ENCODE data around the gene B4GAT1.
"Not testable (repeated sequence)": the region's sequence is repeated elsewhere in the genome, so short reads cannot be mapped to it uniquely, and the experiment has no call there.

The B4GAT1 gene

DNA sequence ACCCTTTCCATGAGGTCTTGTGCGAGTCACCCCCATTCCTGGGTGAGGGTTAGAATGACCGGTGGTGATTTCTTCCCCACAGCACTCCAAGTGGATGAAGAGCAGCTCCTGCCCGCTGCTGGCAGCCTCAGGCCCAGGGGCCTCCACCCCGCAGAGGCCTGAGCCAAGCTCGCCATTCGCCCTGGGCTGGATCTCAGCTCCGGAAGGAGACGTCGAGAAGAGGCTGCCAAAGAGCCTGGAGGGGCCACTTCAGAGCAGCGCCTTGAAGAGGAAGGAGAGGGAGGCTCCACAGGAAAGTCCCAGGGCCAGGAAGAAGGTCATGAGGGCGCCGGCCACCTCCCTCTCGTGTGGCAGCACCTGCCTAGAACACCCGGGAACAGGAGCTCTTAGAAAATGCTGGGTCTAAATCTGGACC lies 15.8 kb upstream of the B4GAT1 start:
- peak; percentile 46 for DNase-seq (ENCODE audit: low spot score)

DNA sequence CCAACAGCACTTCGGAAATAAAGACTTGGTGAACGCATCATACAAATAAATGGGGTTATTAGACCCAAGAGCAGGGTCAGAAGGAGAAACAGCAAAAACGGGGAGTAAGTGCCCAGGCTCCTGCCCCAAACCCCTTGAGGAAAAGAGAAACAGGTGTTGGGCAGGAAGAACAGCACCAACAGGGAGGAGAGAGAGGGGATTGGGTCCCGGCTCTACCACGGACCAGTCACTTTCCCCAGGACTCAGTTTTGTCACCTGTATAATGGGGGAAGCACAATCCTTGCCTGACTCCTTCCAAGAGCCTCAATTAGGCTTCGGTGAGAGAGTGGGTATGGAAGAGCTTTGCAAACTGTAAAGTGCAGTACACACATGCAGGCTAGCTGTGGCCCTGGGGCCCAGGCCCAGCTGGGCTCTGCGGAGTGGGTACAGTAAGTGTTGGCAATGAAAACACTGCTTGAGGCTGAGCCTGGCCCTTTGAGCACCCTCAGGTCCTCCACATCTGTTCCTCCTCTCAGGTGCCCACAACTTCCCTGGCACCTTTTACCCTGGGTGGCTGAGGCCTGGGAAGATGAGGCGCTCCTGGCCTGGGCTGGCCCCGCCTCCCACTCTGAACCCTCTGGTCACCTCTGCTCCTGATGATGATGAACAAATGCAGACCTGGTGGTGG lies 15.2 kb upstream of the B4GAT1 start:
- peak; percentile 34 for DNase-seq (ENCODE audit: low spot score)

DNA sequence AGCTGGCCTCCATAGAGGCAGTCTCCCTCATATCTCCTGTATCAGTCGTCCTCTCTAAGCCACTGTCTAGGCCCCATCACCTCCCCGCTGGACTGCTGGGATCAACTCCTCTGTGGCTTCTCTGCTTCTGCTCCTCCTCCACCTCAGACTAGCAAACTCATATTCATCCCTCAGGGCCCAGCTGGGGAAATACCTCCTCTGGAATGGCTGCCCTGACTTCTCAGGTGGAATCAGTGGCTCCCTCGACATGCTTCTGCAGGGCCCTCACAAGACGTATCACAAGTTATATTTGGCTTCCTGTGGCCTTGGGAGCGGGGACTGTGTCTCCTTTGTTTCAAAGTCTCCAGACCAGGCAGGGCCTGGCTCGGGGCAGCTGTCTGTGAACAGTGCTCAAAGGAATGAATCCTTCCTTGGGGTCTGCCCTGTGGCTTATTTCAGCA lies 14.1 kb upstream of the B4GAT1 start:
- DNase-seq (ENCODE audit: low spot score): peak; percentile 43

DNA sequence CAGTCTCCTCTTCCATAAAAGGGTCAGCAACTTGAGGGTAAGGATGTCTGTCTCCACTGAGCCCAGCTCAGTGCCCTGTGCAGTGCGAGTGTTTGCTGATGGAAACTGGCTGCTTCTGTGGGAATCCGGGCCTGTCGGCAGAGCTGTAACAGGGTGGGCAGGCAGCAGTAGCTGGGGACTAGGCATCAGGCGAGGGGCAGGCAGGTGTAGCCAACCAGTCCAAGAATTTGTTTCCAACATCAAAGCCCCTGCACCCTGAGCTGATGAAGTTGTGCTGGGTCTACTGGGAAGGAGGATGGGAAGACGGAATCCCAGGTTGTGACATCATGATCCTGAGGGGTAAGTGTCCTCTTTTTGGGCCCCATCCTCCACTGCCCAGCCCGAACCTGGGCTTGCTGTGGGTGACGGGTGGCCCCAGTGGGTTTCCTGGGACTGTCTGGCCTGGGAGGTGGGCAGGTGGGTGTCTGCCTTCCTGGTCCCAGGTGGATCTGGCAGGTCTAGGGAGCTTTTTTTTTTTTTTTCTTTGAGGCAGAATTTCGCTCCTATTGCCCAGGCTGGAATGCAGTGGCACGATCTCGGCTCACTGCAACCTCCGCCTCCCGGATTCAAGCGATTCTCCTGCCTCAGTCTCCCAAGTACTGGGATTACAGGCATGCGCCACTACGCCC lies 13.1 kb upstream of the B4GAT1 start:
- DNase-seq (ENCODE audit: low spot score): peak; percentile 42

DNA sequence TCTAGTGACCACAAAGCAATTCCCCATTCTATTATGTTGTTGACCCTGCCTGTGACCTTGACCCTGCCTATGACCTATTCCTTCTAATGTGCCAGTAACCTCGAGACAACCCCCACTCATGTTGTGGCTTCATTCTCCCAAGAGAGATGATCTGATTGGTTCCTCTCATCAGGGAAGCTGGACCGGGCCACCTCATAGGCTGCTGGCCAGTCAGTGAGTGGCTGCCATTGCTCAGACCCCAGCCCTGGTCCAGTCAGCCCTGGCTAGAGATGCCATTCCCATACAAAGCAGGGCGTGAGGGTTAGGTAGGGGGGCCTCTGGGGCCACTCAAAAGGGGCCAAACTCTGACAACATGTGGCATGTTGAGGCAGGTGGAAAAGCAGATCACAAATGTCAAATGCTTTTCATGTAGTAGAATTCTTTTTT lies 12.2 kb upstream of the B4GAT1 start:
- DNase-seq (ENCODE audit: low spot score): peak; percentile 62

DNA sequence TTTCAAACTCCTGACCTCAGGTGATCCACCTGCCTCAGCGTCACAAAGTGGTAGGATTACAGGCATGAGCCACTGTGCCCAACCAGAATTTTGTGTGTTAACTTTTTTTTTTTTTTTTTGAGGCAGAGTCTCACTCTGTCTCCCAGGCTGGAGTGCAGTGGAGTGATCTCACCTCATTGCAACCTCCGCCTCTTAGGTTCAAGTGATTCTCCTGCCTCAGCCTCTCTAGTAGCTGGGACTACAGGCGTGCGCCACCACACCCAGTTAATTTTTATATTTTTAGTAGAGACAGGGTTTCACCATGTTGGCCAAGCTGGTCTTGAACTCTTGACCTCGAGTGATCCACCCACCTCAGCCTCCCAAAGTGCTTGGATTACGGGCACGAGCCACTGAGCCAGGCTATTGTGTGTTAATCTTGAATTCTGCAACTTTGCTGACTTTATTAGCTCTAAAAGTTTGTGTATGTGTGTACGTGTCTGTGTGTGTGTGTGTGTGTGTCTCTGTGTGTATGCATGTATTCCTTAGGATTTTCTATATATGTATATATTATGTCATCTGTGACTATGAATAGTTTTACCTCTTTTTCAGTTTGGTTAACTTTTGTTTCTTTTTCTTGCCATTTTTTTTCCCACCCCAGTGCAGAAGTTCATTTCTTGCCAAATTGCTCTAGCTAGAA lies 3.3 kb upstream of the B4GAT1 start:
- not testable (repeated sequence) for DNase-seq (ENCODE audit: low spot score)

DNA sequence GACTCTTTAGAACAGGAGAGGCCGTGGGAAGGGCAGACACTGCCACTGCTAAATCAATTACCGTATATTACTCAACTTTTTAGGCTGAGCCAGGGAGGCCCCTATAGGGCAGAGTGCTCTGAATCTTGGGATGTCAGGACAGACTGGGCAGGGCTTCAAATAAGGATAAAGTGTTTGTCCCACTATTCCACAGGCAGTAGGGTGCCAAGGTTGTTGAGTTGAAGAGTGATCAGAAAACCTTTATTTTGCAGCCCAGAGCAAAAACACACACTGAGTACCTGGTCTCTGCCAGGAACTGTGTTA lies 1.6 kb upstream of the B4GAT1 start:
- DNase-seq (ENCODE audit: low spot score): no peak

DNA sequence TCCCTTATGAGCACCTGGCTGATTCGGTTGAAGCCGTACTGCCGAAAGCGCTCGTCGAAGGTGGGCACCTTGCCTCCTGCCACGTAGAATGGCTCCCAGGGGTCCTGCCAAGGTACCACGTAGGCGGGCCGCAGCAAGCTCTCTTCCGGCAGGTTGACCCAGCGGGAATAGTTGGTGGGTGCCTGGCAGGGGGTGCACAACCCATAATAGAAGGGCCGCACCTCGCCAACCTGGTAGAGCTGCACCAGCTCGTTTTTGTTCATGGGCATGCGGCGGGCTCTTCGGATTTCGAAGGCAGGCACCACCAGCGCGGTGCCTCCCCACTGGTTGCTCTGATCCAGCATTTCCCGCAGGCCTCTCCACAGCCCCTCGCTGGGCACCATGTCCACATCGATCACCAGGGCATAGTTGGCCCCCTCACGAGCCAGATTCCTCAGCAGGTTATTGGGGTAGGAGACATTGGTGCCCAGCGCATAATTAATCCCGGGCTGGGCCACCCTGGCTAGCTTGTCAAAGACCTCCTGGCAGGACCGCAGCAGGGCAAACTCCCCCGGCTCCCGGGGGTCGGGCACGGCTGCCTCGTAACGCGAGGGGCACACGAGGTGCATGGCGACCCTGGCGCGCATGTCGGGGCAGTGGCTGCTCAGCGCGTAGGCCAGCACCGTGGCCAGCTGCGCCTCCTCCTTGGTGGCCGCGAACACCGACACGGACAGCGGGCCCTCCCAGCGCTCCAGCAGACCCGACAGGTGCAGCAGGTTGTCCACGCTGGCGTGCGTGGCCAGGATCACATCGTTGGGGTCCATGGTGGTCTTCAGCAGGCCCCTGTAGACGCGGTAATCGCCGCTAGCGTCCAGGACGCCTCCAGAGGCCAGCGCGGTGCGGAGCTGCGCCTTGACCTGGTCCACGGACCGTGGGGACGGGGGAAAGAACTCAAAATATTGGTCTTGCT lies 679 bp downstream of the B4GAT1 start:
- DNase-seq (ENCODE audit: low spot score): no peak

DNA sequence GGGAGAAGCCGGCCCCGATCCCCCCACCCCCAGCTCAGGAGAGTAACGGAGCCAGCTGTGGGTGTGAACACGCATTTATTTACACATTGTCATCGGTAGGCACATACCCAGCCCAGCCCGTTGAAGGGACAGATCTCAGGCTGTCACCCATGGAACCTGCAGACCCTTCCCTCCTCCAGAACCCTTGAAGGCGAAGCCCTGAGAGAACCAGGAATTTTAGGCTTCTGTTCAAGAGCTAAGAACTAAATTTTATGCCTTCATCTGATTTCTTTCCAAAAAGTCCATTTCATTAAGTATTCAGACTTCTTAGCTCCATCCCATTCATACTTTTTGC lies 2.1 kb downstream of the B4GAT1 start:
- no peak for DNase-seq (ENCODE audit: low spot score)

DNA sequence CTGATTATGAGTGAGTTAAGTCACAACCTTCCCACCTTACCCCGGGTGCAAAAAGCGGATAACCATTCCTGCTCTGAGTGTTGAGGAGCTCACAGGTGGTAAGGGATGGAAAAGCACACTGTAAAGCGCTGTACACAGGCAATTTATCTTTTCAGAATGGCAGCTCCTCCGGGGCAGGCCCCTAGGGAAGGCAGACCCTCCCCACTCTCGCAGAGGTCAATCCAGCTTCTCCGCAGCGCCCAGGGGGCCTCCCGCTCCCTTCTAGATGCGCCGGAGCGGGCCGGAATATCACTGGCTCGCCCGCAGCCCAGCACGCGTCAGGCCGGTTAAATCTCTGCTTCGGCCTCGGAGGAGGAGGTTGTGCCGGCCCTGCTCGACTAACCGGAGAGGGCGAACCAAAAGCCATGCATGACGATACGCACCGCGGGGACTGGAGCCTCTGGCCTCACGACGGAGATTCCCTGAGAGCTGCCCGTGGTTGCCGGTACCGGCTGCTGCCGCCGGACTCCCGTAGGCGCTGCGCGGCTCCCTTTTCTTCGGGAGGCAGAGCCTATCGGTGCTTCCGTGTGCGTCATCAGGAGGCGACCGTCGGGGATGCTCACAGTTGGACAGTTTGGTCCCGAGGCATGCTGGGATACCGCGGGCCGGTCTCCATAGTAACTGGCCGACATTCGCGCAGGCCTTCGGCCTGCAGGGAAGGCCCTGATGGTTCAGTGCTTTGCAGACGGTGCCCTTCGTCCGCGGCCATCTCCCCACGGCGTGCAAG lies 2.7 kb downstream of the B4GAT1 start, which contains the start of gene BRMS1:
BRMS1 (minus strand) TSS at position 555 of the 766 bp plus-strand sequence. CDS start 2,870 bp downstream, outside the sequence.
- peak; percentile 100 for DNase-seq (ENCODE audit: low spot score)

DNA sequence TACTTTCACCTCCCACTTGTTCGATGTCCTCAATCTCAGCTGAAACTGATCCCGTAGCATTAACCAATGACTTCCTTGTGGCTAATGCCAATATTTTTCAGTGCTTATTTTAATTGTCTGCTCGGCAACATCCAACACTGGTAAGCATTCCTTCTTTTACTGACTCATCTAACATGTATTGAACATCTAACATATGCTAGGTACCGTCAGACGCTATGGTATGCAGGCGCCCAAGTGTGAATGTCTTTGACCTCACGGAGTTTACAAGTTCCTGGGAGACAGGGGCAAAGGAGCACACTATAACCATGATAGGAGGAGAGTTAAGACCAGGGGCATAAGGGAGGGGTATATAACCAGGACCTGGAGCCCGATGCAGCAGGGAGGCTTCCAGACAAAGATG lies 4.3 kb downstream of the B4GAT1 start:
- DNase-seq (ENCODE audit: low spot score): no peak

DNA sequence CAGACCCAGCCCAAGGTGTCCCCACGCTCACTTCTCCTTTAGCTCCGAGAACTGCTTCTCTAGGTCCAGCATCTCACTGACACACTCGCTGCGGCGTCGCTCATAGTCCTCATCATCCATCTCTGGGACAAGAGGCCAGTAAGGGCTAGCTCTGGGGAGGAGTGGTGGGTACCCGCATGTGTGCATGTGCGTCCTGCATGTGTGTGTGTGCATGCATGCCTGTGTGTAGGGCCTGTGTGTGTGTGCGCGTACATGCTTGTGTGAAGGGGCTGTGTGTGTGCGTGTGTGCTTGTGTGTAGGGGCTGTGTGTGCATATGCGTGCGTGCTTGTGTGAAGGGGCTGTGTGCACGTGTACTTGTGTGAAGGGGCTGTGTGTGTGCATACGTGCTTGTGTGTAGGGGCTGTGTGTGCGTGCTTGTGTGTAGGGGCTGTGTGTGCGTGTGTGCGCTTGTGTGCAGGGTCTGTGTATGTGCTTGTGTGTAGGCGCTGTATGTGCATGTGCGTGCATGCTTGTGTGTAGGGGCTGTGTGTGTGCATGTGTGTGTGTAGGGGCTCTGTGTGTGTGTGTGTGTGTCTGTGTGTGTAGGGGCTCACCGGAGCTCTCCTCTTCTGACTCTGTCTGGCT lies 5.8 kb downstream of the B4GAT1 start:
- DNase-seq (ENCODE audit: low spot score): no peak

DNA sequence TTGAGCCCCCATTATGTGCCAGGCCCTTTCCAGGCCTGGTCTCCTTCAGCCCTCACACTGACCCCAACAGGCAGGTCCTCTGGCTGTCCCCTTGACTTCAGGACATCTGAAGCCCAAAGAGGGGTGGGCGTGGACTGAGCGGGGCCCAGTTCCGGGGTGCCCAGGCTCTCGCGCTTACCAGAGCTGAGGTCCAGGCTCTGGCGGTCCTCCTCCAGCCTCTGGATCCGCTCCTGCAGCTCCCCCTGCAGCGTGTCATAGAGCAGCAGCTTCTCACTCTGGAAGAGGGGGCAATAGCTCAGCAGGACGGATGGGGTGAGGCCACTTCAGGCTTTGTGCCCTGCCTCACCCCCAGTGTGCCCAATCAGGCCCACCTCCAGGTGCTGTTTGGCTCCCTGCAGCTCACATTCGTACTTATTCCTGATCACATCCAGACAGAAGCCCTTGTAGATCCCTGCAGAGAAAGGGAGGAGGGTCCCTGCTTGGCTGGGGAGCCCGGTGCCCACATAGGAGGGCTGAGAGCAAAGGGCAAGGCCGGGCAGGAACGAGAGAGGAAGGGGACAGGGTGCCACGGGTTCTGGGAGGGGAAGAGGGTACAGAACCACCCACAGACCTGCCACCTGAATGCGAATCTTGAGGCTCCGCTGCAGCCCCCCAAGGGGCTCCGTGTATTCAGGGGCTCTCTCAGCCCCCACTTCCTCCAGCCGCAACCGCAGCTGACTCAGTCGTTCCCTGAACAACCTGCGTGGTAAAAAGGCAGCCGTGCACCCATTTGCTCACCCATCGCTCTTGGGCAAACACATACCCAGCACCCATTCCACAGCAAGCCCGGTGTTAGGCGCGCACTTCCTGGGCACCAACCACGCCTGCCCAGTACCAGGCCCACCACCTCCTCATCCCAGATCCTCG lies 6.6 kb downstream of the B4GAT1 start:
- DNase-seq (ENCODE audit: low spot score): no peak

DNA sequence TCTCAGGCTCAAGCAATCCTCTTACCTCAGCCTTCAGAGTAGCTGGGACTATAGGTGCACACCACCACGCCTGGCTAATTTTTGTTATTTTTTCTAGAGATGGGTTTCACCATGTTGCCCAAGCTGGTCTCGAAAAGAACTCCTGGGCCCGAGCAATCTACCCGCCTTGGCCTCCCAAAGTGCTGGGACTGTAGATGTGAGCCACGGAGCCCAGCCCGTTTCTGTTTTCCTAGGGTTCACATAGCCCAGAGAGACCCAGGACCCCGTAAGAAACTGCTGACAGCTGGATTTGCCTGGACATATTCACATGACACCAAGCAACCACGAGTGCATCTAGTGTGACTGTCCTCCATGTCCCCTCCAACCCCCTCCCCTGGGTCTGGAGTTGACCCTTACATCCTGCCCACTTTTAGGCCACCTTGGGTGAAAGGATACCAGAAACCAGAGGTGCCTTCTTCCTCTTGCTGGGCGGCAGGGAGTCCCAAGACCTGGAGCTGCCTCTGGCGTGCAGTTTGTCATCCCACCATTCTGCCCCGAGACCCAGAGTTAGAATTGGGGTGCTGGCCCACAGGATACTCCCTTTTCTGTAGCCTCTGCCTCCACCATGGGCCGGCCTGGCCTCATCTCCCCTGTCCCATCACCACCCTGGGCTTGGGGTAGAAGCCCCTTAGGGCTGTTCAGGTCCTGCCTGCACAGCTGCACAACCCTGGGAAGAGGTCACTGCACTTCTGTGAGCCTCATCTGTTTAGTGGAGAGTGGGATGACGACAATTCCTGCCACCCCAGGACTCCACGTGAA lies 7.5 kb downstream of the B4GAT1 start:
- DNase-seq (ENCODE audit: low spot score): no peak

DNA sequence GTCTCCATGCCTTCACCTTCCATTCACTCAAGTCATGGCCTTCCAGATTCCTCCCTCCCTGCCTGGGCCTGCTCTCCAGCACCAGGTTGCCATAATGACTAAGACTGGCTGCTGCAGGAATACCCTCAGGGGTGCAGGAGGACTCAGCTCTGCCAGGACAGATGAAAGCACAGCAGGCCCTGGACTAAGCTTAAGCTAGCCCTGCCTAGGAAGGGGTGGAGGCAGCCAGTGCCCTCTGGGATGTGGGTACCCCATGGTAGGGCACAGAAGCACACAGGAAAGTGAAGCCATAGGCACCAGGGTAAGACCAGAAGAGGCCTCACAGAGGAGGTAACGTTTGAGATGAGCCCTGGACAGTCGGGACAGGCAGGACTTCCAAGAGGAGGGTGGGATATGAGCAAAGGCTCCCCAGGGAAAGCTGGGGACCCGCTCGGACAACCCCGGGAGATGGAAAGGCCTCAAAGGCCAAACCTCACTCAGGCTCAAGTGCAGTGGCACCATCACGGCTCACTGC lies 8.2 kb downstream of the B4GAT1 start:
- DNase-seq (ENCODE audit: low spot score): no peak

DNA sequence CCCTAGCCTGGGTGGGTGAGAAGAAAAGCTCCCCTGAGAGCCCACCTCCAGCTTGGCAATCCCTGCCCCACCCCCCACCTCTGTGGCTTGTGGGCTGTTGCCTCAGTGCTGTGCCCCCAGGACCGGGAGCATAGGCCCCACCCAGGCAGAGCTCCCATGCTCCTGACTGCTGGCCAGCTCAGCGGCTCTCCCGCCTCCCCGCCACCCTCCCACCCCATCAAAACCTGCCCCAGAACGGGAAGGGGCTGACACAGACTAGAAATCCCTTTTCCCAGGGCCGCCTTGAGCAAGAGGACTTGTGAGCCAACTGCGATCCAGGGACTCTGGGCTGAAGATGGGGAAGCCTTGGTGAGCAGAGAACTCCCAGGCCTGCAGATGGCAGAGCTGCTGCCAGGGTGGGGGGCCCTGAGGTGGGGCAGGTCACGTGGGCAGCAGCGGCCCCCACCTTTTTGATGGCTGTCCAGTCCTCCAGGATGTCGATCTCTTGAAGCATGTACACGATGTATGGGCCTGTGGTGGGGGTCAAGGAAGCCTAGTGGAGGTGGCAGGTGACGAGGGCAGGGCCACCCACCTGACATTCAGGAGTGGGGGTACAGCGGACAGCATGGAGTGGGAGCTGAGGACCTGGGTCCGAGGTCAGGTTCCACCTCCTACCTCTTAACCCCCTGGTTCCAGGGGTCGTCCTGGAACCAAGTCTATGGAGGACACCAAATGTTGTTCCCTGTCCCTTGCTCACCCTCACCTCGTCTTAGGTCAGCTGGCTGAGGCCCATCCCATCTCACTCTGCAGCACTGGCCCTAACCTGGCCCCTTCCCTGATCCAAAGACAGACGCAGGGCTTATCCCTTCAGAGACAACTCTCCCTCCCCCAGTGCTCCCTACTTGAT lies 8.9 kb downstream of the B4GAT1 start:
- no peak for DNase-seq (ENCODE audit: low spot score)

DNA sequence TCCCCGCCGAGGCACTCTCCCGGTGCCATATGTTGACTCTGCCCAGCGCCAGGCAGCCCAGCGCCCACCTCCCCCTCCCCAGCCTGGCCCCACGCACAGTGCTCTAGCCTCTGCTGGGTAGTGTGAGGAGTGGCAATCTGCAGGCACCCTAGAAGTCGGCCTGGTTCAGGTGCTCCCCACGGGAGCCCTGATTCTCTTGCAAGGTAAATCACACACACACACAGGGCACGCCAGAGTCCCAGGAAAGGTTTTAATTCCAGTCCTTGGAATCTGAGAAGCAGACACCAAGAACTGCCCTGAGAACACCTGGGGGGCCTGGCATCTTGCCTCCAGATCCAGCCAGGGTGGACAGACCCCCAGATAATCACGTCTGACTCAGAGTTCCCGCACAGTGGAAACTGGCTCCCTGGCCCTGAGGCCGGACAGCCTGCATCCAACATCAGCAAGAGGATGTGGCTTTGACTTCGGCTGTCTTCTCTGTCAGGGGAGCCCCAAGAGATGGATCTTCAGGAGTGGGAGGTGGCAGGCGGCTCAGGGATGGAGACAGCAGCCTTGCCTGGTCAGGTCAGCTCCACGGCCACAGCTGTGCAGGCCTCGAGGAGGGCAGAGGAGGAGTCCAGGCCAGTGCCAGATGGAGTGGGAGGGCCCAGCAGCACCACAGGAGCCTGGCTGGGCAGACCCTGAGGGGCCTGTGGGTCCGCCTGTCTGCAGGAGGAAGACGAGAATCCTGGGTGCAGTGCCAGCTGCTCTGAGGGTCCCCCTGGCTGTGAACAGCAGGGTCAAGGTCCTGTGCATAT lies 10.1 kb downstream of the B4GAT1 start:
- DNase-seq (ENCODE audit: low spot score): no peak

Data from HuH-7 (cell line).